Uterus (tissue), 4 donors: ENCODE results near the gene MYO1G. TPM values are rescaled to one million over a fixed set of nuclear protein-coding genes. Genes with fewer than 3 reads are reported as not detected.
A peak's percentile ranks its signal among the peaks of the same experiment; 100 is the strongest.
"Not testable (repeated sequence)": the region's sequence is repeated elsewhere in the genome, so short reads cannot be mapped to it uniquely, and the experiment has no call there.

Experiments
- DNase-seq, 2 donors: peaks; one replicate each; pipeline ENCODE4 v3.0.0-alpha.2; 2019 to 2020
- H3K27ac ChIP-seq, 2 donors: fragments of 200-600 bp; sonication (generic); 1 replicate in 1 of 2; 2 replicates in 1 of 2; pipeline ENCODE4 v1.5.1; 2016 to 2018
- H3K27me3 ChIP-seq, 2 donors: fragments of 200-600 bp; sonication (generic); one replicate each; pipeline ENCODE4 v1.5.1; 2018 to 2019; ENCODE audit warnings: control low read depth in 1 of 2
- H3K36me3 ChIP-seq, 2 donors: fragments of 200-600 bp; sonication (generic); one replicate each; pipeline ENCODE4 v1.5.1; 2019; ENCODE audit warnings: control low read depth in 1 of 2
- H3K4me1 ChIP-seq, 2 donors: fragments of 200-600 bp; sonication (generic); one replicate each; pipeline ENCODE4 v1.5.1; 2018 to 2019; ENCODE audit warnings: control low read depth in 1 of 2
- H3K4me3 ChIP-seq, 2 donors: fragments of 200-600 bp; sonication (generic); 1 replicate in 1 of 2; 2 replicates in 1 of 2; pipeline ENCODE4 v1.5.1; 2018 to 2019; ENCODE audit warnings: mild to moderate bottlenecking in 1 of 2
- H3K9me3 ChIP-seq, 2 donors: fragments of 200-600 bp; sonication (generic); one replicate each; pipeline ENCODE4 v1.5.1; 2019; ENCODE audit warnings: control low read depth in 1 of 2
- POLR2A ChIP-seq, 2 donors: fragments of 450-650 bp; IDR thresholded peaks; one replicate each; pipeline ENCODE4 v1.6.1; 2016; ENCODE audit warnings: antibody characterized with exemption in 2 of 2, mild to moderate bottlenecking in 1 of 2, moderate library complexity in 1 of 2
- intact Hi-C: fragments of 100-400 bp; cut with DNase I; formaldehyde crosslinking; loops from one replicate; pipeline ENCODE4 v1.15.1; 2023; ENCODE audit warnings: low total_unique reads
- total RNA-seq, 4 donors: library from RNA; depleted of rRNA in 3 of 4; stranded (reverse); fragments of >200 nt in 3 of 4; gene quantifications; one replicate each; pipeline versions ENCODE4 v1.1.0 to v1.2.4, GENCODE V29; 2014 to 2023
- TF ChIP-seq, protein P1 (sequence below), 4 experiments: fragments of 200-600 bp in 2 of 4; fragments of 450-650 bp in 2 of 4; sonication (generic) in 2 of 4; IDR thresholded peaks; one replicate each; pipeline ENCODE4 v1.5.1; 2016 to 2019; ENCODE audit warnings: antibody characterized with exemption in 4 of 4, mild to moderate bottlenecking in 2 of 4, moderate library complexity in 1 of 4
- donor health status: DM: yes; HTN: yes; CAD: no.

The MYO1G gene
- total RNA-seq, 4 donors from 2014 or later = 0.59 to 3.1 (median 1.2) TPM

DNA sequence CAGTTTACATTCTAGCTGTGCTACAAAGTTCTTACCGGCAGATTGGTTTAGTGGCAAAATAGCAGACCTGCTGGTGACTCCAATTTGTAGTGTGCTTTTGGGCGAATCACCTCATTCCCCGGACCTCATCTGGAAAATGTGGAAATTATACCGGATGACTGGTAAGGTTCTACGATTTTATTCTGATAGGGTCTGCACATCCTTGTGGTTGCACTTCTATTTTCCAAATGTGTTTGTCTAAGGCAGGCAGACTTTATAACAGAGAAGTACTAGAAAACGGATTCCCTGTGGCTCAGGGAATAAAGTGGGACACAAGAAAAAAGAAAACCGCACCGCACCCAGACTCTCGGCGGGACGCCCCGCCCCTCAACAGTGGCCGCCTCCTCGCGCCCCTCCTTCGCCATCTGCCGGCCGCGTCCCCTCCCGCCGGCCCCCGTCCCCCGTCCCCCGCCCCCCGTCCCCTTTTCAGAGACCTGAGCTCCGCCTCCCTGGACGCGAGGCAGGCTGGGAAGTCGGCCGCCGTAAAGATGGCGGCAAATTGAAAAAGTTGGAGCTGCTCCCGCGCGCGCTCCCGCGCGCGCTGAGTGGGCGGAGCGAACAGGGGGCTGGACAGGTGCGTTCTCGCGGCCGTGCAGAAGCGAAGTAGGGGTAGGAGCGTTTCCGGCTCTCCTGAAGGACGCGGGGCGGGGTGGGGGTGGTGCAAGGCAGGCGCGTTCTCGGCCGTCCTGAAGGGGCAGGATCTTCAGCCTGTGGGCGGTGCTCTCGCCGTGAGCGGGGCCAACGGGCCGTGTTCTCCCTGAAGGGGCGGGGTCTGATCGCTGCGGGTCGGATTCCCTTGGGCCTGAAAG, 20.7 kb upstream of the MYO1G start:
- peak; percentile 100 for DNase-seq
- Histone ChIP-seq H3K9me3 (no peaks in the 10 kb centered on the region), H3K4me3 (peak overlapping the region; percentile 35 to 73), H3K4me1 (peaks cover 0 to 15% of the 10 kb centered on the region in 2 donors), H3K27me3 (no peaks in the 10 kb centered on the region), H3K27ac (peak overlapping the region; percentile 84 to 92), H3K36me3 (no peaks in the 10 kb centered on the region)
- TF ChIP-seq, protein P1, sequence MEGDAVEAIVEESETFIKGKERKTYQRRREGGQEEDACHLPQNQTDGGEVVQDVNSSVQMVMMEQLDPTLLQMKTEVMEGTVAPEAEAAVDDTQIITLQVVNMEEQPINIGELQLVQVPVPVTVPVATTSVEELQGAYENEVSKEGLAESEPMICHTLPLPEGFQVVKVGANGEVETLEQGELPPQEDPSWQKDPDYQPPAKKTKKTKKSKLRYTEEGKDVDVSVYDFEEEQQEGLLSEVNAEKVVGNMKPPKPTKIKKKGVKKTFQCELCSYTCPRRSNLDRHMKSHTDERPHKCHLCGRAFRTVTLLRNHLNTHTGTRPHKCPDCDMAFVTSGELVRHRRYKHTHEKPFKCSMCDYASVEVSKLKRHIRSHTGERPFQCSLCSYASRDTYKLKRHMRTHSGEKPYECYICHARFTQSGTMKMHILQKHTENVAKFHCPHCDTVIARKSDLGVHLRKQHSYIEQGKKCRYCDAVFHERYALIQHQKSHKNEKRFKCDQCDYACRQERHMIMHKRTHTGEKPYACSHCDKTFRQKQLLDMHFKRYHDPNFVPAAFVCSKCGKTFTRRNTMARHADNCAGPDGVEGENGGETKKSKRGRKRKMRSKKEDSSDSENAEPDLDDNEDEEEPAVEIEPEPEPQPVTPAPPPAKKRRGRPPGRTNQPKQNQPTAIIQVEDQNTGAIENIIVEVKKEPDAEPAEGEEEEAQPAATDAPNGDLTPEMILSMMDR (IDR thresholded peaks at IDR 0.05) = peak in 1 of 4 experiments; percentile 19
- TF ChIP-seq POLR2A (IDR thresholded peaks at IDR 0.05) = peak; percentile 26 to 47
- intact Hi-C loops = no loop called here

DNA sequence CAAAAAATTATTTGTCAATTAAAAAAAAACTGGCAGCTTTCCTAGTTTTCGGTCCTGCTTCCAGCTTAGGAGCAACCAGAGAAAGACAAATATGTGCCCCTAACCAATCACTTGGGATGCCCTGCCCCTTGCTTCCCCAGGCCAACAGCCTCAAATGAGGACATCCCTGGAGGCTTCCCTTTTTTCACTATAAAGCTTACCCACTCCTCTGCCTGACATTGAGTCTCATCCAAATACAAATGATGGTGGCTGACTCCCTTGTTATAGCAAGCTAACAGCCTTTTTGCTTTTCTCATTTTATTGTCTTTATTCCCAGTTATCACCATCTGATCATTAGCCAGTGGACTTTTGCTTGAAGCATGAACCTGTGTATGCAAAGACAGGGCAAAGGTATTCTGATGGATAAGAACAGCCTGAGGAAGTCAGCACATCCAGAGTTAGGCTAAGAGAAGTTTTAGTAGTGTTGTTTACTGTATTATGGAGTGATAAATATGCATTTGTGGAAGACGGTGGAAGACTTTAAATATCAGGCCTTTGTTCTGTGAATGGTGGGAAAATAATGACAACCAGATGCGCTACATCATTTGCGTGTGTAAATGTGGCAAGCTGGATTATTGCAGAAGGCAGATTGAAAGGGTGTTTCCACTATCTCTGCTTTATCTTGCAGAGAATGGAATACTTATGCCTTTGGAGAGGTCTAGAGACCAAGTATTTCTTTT, 19.5 kb upstream of the MYO1G start:
- intact Hi-C loops = no loop called here
- Histone ChIP-seq H3K27me3 (no peaks in the 10 kb centered on the region), H3K9me3 (no peaks in the 10 kb centered on the region), H3K36me3 (no peaks in the 10 kb centered on the region), H3K4me1 (peaks cover 0 to 15% of the 10 kb centered on the region in 2 donors), H3K4me3 (no peak overlapping the region), H3K27ac (peak overlapping the region; percentile 84 to 92)
- no peak for TF ChIP-seq POLR2A (IDR thresholded peaks at IDR 0.05)
- TF ChIP-seq, protein P1 (IDR thresholded peaks at IDR 0.05) = no peak
- no peak for DNase-seq

DNA sequence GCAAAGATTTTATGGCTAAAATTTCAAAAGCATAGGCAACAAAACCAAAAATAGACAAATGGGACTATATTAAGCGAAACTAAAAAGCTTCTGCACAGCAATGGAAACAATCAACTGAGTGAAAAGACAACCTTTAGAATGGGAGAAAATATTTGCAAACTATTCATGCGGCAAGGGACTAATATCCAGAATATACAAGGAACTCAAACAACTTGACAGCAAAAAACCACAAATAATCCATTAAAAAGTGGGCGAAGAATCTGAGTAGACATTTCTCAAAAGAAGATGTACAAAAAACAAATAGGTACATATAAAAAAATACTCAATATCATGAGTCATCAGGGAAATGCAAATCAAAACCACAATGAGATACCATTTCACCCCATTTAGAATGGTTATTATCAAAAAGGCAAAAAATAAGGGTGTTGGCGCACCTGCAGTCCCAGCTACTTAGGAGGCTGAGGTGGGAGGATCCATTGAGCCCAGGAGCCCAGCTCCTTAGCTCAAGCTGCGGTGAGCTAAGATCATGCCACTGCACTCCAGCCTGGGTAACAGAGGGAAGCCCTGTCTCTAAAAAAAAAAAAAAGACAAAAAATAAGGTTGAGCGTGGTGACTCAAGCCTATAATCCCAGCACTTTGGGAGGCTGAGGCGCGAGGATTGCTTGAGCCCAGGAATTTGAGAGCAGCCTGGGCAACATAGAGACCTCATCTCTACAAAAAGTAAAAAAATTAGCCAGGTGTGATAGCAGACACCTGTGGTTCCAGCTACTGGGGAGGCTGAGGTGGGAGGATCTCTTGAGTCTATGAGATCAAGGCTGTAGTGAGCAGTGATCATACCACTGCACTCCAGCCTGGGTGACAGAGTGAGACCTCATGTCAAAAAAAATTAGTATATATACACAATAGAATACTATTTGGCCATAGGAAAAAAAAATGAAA, 17.0 kb upstream of the MYO1G start:
- intact Hi-C loops = no loop called here
- H3K4me3 ChIP-seq = no peak overlapping the region
- H3K27ac ChIP-seq = no peak overlapping the region
- no peaks in the 10 kb centered on the region for H3K9me3 ChIP-seq
- no peaks in the 10 kb centered on the region for H3K27me3 ChIP-seq
- H3K36me3 ChIP-seq = no peaks in the 10 kb centered on the region
- peaks cover 0 to 1% of the 10 kb centered on the region in 2 donors for H3K4me1 ChIP-seq
- TF ChIP-seq, protein P1 (IDR thresholded peaks at IDR 0.05) = no peak
- no peak for TF ChIP-seq POLR2A (IDR thresholded peaks at IDR 0.05)
- no peak for DNase-seq

DNA sequence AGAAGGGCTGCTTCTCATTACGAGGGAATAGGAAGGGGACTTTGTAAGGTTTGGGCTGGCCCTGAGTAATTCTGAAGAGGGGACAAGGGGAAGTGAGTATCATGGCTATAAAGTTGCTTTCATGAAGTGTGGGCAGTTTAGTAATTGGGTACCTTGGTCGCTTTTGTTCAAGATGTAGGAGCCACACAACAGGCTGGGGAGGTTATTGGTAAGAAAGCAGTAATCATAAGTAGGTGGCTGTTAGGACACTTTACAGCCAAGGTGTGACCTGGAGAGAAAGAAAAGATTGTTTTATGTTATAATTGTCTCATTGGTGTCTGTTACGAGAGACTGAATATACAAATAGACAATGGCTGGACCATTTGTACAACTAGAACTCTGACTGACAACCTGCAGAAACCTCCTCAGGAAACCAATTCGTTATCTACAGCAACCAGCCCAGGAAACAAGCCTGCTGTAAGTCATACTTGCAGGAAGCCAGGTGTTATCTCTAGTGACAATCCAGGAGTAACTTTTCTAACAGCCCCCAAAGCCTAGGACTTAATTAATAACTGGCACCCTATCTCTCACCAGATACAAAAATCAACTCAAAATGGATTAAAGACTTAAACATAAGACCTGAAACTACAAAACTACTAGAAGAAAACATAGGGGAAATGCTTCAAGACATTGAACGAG, 16.2 kb upstream of the MYO1G start:
- no peaks in the 10 kb centered on the region for H3K27me3 ChIP-seq
- no peaks in the 10 kb centered on the region for H3K9me3 ChIP-seq
- H3K4me3 ChIP-seq = no peak overlapping the region
- no peaks in the 10 kb centered on the region for H3K4me1 ChIP-seq
- DNase-seq = no peak
- intact Hi-C loops = no loop called here
- H3K27ac ChIP-seq = no peak overlapping the region
- no peak for TF ChIP-seq POLR2A (IDR thresholded peaks at IDR 0.05)
- TF ChIP-seq, protein P1 (IDR thresholded peaks at IDR 0.05) = no peak
- H3K36me3 ChIP-seq = no peaks in the 10 kb centered on the region

DNA sequence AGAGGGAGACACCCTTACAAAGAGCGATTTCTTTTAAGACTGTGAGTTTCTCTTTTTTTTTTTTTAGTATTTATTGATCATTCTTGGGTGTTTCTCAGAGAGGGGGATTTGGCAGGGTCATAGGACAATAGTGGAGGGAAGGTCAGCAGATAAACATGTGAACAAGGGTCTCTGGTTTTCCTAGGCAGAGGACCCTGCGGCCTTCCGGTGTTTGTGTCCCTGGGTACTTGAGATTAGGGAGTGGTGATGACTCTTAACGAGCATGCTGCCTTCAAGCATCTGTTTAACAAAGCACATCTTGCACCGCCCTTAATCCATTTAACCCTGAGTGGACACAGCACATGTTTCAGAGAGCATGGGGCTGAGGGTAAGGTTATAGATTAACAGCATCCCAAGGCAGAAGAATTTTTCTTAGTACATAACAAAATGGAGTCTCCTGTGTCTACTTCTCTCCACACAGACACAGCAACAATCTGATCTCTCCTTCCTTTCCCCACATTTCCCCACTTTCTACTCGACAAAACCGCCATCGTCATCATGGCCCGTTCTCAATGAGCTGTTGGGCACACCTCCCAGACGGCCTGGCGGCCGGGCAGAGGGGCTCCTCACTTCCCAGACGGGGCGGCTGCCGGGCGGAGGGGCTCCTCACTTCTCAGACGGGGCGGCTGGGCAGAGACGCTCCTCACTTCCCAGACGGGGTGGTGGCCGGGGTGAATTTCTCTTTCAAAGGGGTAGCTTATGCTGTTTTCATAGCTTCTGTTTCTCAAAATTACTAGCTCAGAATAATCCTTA, 13.4 kb upstream of the MYO1G start:
- intact Hi-C loops, H3K4me1 ChIP-seq, H3K36me3 ChIP-seq, DNase-seq, H3K27ac ChIP-seq, H3K27me3 ChIP-seq, H3K4me3 ChIP-seq, H3K9me3 ChIP-seq: not testable (repeated sequence)
